Stimulated activated CD4-positive, alpha-beta T cell treated with anti-CD3 and anti-CD28 coated beads, TNF-alpha, amount 100 ng/mL, for 48 hours (primary cell): ENCODE data around the gene PKN1.
"Not testable (repeated sequence)": the region's sequence is repeated elsewhere in the genome, so short reads cannot be mapped to it uniquely, and the experiment has no call there.

Source experiments
- DNase-seq, 3 donors: peaks; one replicate each; pipeline ENCODE4 v3.0.0-alpha.2; 2020; ENCODE audit warnings: low read depth in 3 of 3

The PKN1 gene

DNA sequence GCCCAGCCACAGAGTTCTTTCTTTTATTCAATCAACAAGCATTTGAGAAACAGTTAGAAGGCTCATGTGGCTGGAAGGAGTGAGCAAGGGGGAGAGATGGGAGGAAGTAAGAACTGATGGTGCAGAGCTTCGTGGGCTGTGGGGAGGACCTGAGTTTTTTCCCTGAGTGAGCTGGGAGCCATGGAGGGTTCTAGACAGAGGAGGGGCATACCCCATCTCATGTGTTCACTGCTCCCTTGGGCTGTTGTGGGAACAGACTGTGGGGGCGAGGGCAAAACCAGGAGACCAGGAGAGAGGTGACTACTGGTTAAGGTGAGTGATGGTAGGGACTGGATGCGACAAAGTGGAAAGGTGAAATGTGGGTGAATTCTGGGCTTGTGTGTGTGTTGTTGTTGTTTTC, 2.4 kb upstream of the PKN1 start:
- no peak for DNase-seq

DNA sequence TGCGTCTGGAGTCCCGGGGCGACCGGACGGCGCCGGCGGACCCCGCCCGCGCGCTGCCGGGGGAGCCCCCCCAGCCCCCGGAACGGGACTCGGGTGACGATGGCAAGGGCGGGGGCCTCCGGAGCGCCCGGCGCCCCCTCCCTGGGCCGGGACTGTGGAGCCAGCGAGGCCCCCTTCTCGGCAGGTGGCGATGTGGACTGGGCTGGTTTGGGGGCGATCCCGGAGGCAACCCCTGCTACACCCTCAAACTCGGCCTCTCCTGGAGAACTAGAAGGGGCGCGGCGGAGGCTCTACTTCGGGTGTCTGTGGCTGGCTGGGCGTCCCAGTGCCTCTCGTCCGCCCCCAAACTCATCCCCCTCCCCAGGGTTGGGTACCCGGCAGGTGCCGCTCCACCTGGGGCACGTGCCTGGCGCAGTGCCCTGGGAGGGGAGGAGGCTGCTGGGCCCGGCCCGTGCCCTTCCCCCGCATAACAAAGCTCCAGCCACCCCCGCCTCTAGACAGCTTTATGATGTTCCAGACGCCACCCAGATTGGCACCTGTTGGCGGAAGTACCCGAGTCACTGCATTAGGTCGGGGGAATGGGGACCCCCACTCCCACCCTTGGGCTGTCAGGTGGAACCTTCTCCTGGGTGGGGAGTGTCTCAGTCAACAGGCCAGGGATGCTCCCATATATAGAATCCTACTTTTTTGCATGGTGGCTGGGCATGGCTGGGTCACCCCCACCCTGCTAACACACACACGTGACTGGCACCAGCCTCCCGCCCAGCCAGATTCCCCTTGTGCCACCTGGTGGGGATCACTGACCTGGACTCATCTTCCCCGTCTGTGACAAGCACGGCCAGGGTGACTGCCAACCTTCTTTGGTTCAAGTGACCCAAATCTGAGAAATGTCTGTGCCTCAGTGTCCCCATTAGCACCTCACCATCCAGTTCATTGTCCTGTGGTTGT, 722 bp downstream of the PKN1 start:
- DNase-seq = no peak

DNA sequence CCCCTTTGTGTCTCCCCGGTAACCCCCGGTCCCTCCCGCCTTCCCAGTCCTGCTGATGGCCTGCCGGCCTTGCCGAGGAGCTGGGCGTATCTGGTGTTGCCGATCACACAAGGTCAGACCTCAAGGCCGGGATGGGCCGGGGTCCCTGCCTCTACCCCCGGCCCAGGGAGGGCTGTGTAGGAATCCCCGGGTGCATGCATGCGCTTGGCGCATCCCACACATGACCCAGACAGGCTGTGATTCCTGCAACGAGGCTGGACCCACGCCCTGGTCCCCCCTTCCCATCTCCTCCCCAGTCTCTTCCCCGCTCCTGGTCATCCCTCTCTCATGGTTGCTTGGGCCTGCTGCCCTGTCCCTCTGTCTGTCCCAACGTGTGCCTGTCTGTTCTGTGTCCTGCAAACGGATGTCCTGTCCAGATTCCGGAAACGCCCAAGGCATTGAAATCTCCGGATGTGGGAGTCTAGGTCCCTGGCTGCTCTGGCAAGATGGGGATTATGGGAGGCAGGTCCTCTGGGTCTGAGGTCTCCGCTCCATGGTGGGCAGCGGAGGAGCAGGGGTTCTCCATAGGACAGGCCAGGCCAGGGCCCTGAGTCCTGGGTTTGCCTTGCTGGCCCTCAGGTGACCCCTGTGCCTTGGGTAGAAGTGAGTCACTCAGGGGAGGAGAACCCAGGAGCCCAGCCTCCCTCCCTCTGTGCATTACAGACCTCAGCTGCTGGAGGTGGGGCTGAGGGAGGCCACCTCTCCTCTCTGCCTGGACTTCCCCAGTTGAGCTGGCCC, 1.6 kb downstream of the PKN1 start:
- DNase-seq = no peak

DNA sequence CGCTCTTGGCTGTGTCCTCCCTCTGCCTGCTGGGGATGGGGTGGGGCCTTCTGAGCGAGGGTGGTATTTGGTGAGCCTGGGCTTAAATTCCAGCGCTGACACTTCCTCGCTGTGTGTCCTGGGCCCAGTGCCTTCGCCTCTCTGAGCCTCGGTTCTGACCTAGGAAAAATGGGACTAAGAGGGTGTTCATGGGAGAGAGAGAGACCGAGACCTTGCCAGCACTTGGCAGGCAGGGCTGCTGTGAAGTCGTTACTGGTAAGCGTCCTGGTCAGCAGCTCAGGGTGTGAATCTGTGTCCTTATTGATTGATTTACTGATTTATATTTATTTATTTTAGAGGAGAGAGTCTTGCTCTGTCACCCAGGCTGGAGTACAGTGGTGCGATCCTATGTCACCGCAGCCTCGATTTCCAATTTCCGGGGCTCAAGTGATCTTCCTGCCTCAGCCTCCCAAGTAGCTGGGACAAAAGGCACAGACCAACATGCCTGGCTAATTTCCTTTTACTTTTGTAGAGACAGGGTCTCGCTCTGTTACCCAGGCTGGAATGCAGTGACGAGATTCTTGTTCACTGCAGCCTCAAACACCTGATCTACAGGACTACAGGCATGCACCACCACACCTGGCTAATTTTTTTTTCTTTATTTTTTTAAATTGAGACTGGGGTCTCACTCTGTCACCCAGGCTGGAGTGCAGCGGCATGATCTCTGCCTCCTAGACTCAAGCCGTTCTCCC, 2.4 kb downstream of the PKN1 start:
- DNase-seq = no peak

DNA sequence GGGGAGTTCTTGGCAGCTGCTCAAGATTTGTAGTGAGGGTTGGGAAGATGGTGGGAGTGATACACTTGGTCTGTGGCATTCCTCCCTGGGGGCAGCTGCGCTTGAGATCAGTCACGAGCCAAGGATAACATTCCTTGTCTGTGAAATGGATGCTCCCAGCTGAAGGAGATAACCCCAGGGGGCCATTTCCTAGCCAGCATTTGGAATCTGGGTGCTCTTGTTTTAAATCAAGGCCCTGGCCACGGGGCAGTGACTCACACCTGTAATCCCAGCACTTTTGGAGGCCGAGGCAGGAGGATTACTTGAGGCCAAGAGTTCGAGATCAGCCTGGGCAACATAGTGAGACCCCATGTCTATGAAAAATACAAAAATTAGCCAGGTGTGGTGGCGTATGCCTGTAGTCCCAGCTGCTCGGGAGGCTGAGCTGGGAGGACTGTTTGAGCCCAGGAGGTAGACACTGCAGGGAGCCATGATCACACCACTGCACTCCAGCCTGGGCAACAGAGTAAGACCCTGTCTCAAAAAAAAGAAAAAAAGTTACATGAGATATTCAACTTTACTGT, 4.6 kb downstream of the PKN1 start:
- no peak for DNase-seq

DNA sequence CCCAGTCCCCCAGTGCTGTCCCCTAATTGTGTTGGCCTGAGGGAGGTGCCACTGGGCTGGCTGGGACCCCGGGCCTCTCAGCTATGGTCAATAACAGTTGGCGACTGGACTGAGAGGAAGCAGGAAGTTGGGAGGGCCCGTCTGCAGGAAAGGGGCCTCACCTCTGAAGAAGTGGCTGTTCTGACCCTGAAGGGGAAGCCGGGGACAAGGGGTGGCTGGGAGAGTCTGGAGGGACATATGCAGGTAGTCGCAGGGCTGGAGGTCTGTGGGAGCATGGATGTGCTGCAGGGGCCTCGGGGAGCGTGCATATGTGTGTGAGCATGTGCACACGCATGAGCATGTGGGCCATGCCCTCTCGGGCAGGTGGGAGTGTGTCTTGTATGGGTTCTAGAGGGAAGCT, 5.9 kb downstream of the PKN1 start:
- no peak for DNase-seq

DNA sequence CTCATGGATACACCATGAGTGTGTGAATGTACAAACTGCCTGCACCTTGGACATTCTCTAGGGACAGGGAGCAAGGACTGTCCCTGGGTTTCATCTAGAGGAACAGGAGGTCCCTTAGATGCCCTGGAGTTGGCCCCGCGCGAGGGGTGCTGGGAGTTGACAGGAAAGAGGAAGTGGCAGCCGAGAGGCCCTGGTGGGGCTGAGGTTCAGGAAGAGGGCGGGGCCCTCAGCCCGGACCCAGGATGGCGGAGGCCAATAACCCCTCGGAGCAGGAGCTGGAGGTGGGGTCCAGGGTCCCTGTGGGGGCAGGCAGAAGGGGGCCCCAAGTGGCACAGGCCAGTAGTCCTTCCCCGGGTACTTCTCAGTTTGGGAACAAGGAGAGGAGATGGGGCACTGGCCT, 6.9 kb downstream of the PKN1 start:
- peak; percentile 60 to 75 (median 63) for DNase-seq

DNA sequence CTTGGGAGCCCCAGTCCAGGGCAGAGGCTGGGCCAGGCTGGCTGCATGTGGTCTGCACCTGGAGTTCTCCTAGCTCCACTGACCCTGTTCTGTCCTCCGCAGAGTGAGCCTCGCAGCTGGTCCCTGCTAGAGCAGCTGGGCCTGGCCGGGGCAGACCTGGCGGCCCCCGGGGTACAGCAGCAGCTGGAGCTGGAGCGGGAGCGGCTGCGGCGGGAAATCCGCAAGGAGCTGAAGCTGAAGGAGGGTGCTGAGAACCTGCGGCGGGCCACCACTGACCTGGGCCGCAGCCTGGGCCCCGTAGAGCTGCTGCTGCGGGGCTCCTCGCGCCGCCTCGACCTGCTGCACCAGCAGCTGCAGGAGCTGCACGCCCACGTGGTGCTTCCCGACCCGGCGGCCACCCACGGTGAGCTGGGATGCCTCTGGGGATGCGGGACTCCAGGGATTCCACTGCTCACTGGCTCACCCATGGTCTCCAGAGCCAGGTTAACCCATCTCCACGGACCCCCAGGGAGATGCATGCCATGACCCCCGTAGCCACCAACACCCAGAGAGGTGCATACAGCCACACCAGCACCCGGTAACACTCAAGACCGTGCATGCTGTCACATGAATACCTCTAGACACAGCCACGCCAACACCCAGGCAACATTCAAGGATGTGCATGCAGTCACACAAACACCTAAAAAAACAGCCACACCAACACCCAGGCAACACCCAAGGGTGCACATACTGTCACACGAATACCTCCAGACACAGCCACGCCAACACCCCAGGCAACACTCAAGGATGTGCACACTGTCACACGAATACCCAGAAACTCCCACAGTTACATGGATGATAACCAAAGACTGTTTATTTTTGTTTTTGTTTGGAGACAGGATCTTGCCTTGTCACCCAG, 8.2 kb downstream of the PKN1 start:
- no peak for DNase-seq

DNA sequence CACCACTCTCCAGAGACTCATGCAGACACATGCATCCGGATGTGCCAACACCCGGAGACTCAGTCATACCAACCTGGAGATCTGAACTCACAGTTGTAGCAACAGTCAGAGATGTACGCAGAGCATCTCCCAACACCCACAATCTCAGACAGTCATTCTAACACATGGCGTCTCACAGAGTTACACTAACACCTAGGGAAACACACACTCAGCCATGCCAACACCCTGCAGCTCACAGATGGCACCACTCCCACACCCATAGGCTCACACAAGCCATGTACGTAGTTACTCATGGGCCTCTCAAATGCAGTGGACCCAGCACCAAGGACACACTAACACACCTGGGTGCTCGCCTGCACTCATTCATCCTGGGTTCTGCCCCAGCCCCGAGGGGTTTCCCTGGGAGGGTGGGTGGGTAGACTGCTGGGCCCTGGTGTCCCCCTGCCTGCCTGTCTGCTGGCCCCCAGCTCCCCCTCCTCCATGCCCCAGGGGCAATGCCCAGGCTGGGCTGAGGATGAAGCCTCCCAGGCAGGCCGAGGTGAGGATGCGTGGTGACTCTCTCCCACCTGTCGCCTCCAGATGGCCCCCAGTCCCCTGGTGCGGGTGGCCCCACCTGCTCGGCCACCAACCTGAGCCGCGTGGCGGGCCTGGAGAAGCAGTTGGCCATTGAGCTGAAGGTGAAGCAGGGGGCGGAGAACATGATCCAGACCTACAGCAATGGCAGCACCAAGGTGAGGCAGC, 10.0 kb downstream of the PKN1 start:
- no peak for DNase-seq

DNA sequence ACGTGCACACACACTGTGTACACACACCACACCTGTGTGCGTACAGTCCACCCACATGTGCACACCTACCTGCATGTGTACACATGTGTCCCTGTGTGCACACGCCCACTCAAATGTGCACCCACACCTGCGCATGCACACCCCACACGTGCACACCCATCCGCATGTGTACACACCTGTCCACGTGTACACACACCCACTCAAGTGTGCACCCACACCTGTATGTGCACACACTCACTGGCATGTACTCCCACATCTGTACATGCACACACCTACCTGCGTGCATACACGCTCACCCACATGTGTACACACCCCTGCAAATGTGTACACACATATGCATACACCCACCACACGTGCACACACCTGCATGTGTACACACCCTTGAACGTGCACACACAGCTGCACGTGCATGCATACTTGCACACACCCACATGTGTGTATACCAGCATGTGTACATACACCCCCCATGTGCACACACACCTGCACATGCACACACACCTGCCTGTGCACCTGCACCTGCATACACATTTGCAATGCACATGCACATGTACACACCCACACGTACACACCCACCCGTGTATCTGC, 10.6 kb downstream of the PKN1 start:
- no peak for DNase-seq

DNA sequence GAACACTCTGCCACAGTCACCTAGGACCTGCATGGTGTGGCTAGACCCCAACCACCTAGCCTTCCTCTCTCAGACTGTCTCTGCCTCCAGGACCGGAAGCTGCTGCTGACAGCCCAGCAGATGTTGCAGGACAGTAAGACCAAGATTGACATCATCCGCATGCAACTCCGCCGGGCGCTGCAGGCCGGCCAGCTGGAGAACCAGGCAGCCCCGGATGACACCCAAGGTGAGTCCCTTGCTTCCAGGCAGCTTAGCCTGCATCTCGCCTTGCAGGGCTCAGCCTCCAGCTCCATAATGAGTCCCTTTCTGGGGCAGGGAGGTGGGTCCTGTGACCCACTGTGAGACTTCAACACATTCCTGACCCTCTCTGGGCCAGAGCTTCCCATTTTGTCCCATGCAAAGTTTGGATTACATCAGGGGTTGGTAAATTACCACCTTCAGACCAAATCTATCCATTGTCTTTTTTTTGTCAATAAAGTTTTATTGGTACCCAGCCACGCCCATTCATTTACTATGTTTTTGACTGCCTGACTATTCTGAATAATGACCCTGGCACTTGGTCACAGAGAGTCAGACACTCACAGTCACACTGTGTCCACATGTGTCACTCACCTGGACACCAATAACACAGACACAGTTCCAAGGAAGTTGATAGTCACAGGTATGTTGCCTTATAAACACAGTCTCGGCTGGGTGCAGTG, 13.4 kb downstream of the PKN1 start:
- no peak for DNase-seq

DNA sequence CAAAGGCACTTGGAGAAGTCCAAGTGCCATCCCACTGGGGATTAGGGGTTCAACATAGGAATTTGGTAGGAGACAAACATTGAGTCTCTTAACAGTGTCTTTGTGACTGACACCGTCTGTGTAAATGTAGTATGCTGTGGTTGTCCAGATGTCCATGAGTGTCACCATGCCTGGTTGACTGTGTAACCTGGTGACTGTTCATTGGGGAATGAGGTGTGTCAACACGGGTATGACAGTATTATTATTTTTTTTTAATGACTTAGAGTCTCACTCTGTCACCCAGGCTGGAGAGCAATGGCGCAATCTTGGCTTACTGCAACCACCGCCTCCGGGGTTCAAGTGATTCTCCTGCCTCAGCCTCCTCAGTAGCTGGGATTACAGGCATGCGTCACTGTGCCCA, 16.2 kb downstream of the PKN1 start:
- no peak for DNase-seq

DNA sequence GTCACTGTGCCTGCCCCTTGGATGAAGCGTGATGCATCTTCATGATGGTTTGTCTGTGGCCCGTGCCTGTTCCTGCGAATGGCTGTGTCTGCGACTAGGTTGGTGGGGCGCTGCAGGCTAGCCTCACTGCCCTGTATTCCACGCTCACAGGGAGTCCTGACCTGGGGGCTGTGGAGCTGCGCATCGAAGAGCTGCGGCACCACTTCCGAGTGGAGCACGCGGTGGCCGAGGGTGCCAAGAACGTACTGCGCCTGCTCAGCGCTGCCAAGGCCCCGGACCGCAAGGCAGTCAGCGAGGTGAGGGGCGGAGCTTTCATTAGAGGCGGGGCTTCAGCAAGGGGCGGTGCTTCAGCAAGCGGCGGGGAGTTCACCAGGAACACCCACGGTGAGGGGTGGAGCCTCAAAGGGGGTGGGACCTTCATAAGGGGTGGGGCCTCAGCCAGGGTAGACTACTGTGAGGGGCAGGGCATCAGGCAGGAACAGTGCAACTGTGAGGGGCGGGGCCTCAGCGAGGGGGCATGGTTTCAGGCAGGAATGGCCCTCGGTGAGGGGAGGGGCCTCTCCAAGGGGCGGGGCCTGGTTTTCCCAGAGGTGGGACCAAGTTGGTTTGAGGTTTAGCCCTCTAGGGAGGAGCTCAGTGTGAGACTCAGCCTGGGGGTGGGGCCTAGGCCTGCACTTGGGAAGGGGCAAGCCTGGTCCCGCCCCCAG, 17.2 kb downstream of the PKN1 start:
- DNase-seq = peak; percentile 60 to 84 (median 75)

DNA sequence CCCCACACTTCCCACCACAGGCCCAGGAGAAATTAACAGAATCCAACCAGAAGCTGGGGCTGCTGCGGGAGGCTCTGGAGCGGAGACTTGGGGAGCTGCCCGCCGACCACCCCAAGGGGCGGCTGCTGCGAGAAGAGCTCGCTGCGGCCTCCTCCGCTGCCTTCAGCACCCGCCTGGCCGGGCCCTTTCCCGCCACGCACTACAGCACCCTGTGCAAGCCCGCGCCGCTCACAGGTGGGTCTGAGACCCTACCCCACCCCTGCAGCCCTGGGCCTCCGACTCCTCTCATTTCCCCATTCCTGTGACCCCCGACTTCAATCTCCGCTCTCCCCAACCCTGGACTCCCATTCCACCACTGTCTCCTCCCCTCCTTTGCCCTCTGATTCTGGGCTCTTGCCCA, 17.8 kb downstream of the PKN1 start:
- DNase-seq = no peak

DNA sequence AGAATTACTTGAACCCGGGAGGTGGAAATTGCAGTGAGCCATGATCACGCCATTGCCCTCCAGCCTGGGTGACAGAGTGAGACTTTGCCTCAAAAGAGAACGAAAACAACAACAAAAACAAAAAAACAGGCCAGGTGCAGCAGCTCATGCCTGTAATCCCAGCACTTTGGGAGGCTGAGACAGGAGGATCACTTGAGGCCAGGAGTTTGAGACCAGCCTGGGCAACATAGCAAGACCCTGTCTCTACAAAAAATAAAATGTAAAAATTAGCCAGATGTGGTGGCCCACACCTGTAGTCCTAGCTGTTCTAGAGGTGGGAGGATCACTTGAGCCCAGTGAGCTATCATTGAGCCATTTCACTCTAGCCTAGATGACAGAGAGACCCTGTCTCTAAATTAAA, 19.2 kb downstream of the PKN1 start:
- not testable (repeated sequence) for DNase-seq

DNA sequence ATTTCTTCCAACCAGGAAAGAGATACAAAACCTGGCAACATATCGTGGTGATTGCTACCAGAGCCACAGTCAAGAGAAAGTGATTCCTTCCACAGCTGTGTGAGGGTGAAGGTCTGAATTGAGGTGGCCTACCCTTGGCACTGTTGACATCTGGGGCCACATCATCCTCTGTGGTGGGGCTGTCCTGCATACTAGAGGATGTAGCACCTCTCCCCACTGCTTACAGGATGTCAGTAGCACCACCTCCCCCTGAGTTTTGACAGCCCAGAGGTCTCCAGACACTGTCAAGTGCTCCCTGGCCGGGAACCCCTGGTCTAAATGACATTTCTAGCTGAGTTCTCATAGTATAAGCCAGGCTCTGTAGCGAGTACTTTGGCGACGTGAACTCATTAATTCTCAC, 26.6 kb downstream of the PKN1 start:
- no peak for DNase-seq

DNA sequence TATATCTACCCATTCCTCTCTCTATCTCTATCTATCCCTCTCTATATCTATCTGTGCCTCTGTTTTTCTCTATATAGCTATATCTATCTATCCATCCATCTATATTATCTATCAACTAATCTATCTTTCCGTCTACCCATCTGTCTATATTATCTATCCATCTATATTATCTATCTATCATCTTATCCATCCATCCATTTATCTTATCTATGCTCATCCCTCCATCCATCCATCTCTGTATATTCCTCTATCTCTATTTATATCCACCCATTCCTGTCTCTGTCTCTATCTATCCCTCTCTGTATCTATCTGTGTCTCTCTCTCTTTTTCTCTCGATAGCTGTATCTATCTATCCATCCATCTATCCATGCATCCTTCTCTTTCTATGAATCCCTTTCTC, 27.8 kb downstream of the PKN1 start:
- DNase-seq = no peak

DNA sequence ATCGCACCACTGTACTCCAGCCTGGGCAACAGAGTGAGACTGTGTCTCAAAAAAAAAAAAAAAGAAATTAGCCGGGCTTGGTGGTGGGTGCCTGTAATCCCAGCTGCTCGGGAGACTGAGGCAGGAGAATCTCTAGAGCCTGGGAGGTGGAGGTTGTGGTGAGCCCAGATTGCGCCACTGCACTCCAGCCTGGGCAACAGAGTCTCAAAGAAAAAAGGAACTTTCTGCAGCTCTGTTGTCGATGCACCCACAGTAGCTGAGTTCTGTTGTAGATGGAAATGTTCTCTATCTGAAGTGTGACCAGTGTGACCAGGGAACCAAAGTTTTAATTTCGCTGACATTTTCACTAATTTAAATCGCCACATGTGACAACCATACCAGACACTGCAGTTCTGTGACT, 29.3 kb downstream of the PKN1 start:
- not testable (repeated sequence) for DNase-seq

DNA sequence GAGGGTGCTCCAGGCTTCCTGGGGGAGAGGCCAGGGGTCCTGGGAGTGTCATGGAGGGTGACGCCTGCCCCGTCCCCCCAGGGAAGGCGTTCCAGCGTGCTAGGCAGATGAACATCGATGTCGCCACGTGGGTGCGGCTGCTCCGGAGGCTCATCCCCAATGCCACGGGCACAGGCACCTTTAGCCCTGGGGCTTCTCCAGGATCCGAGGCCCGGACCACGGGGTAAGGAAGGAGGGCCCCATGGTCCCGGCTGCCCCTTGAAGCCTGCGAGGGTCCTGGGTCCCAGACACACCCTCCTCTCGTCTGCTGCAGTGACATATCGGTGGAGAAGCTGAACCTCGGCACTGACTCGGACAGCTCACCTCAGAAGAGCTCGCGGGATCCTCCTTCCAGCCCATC, 30.6 kb downstream of the PKN1 start:
- DNase-seq = no peak
